Measurements from ENCODE around the gene ZSCAN10. TPM values are rescaled to one million over a fixed set of nuclear protein-coding genes. Genes with fewer than 3 reads are reported as not detected.
A peak's percentile ranks its signal among the peaks of the same experiment; 100 is the strongest.

The ZSCAN10 gene
- total and polyA plus RNA-seq, 2 of the 13 experiments (the other 11 are each of a cell fraction or from before 2014, with no cell fraction given), result not detected

- TF ChIP-seq FOSL1 (CRISPR knock-in tag; IDR thresholded peaks at IDR 0.05; ENCODE audit: borderline replicate concordance) (no peak), ZNF350 (CRISPR knock-in tag; IDR thresholded peaks at IDR 0.05; ENCODE audit: borderline replicate concordance, low read depth) (peak; percentile 84), AHDC1 (CRISPR knock-in tag; IDR thresholded peaks at IDR 0.05; ENCODE audit: borderline replicate concordance) (no peak), FOXA1 (IDR thresholded peaks at IDR 0.05) (no peak), FOXA1 (CRISPR knock-in tag; IDR thresholded peaks at IDR 0.05) (0 out of 2 replicates have a peak, but pooled peaks have one; percentile 10), TOPORS (CRISPR knock-in tag; IDR thresholded peaks at IDR 0.05) (peak; percentile 22), ZNF30 (CRISPR knock-in tag; IDR thresholded peaks at IDR 0.05) (no peak), BATF2 (CRISPR knock-in tag; IDR thresholded peaks at IDR 0.05) (no peak), ZNF776 (CRISPR knock-in tag; IDR thresholded peaks at IDR 0.05) (peak; percentile 79), HNRNPL (IDR thresholded peaks at IDR 0.05; ENCODE audit: low read depth, low read length) (no peak), ZSCAN12 (CRISPR knock-in tag; IDR thresholded peaks at IDR 0.05) (no peak), MED1 (CRISPR knock-in tag; IDR thresholded peaks at IDR 0.05) (peak; percentile 39; the same call in 1 of the 2 replicates), THAP11 (CRISPR knock-in tag; IDR thresholded peaks at IDR 0.05) (peak; percentile 67), ZNF678 (CRISPR knock-in tag; IDR thresholded peaks at IDR 0.05) (no peak), KLF16 (CRISPR knock-in tag; IDR thresholded peaks at IDR 0.05) (peak in 1 of 2 experiments; percentile 44; a peak in 1 of 4 replicates), ZNF737 (CRISPR knock-in tag; IDR thresholded peaks at IDR 0.05; ENCODE audit: borderline replicate concordance) (no peak), ZNF674 (CRISPR knock-in tag; IDR thresholded peaks at IDR 0.05; ENCODE audit: low read depth) (no peak), NFIB (CRISPR knock-in tag; IDR thresholded peaks at IDR 0.05; ENCODE audit: borderline replicate concordance) (no peak), MAFF (IDR thresholded peaks at IDR 0.05; ENCODE audit: low read depth, low read length) (no peak), NR2C2 (CRISPR knock-in tag; IDR thresholded peaks at IDR 0.05; ENCODE audit: borderline replicate concordance) (no peak; the same call in 1 of the 2 replicates), NCOR1 (IDR thresholded peaks at IDR 0.05; ENCODE audit: borderline replicate concordance, low read length) (0 out of 2 replicates have a peak, but pooled peaks have one; percentile 35), HBP1 (CRISPR knock-in tag; IDR thresholded peaks at IDR 0.05; ENCODE audit: low read depth) (no peak)
Measured at GRCh38 chr16:3123986-3124886, 25.1 kb upstream of the ZSCAN10 start (continued).
